PFSK-1 (cell line): ENCODE results near the gene NSMCE4A.

ENCODE experiments used
- POLR2AphosphoS5 ChIP-seq: IDR thresholded peaks from 2 replicates; pipeline ENCODE4 v1.6.1; 2012; ENCODE audit warnings: low read depth, mild to moderate bottlenecking, control low read depth, low read length, moderate library complexity
- SIN3A ChIP-seq: IDR thresholded peaks from 2 replicates; pipeline ENCODE4 v1.6.1; 2012; ENCODE audit warnings: mild to moderate bottlenecking, low read length, moderate library complexity, borderline replicate concordance; ENCODE audit not compliant: insufficient read depth
- TAF1 ChIP-seq: IDR thresholded peaks from 2 replicates; pipeline ENCODE4 v1.6.1; 2012; ENCODE audit warnings: low read length, control low read depth, borderline replicate concordance; ENCODE audit not compliant: insufficient read depth

- no peak for TF ChIP-seq SIN3A
- TF ChIP-seq POLR2AphosphoS5, result no peak
- TF ChIP-seq TAF1, result no peak
These were observed 39.7 kb upstream of the NSMCE4A start for GRCh38 chr10:122014652-122015248.
